Uterus (tissue), 4 donors: ENCODE data around the gene DDX24. TPM values are rescaled to one million over a fixed set of nuclear protein-coding genes. Genes with fewer than 3 reads are reported as not detected.

Experiments
- DNase-seq, 2 donors: peaks; one replicate each; pipeline ENCODE4 v3.0.0-alpha.2; 2019 to 2020
- H3K27ac ChIP-seq, 2 donors: fragments of 200-600 bp; sonication (generic); 1 replicate in 1 of 2; 2 replicates in 1 of 2; pipeline ENCODE4 v1.5.1; 2016 to 2018
- H3K27me3 ChIP-seq, 2 donors: fragments of 200-600 bp; sonication (generic); one replicate each; pipeline ENCODE4 v1.5.1; 2018 to 2019; ENCODE audit warnings: control low read depth in 1 of 2
- H3K36me3 ChIP-seq, 2 donors: fragments of 200-600 bp; sonication (generic); one replicate each; pipeline ENCODE4 v1.5.1; 2019; ENCODE audit warnings: control low read depth in 1 of 2
- H3K4me1 ChIP-seq, 2 donors: fragments of 200-600 bp; sonication (generic); one replicate each; pipeline ENCODE4 v1.5.1; 2018 to 2019; ENCODE audit warnings: control low read depth in 1 of 2
- H3K4me3 ChIP-seq, 2 donors: fragments of 200-600 bp; sonication (generic); 1 replicate in 1 of 2; 2 replicates in 1 of 2; pipeline ENCODE4 v1.5.1; 2018 to 2019; ENCODE audit warnings: mild to moderate bottlenecking in 1 of 2
- H3K9me3 ChIP-seq, 2 donors: fragments of 200-600 bp; sonication (generic); one replicate each; pipeline ENCODE4 v1.5.1; 2019; ENCODE audit warnings: control low read depth in 1 of 2
- CTCF ChIP-seq, 4 experiments: fragments of 200-600 bp in 2 of 4; fragments of 450-650 bp in 2 of 4; sonication (generic) in 2 of 4; IDR thresholded peaks; one replicate each; pipeline ENCODE4 v1.5.1; 2016 to 2019; ENCODE audit warnings: antibody characterized with exemption in 4 of 4, mild to moderate bottlenecking in 2 of 4, moderate library complexity in 1 of 4
- POLR2A ChIP-seq, 2 donors: fragments of 450-650 bp; IDR thresholded peaks; one replicate each; pipeline ENCODE4 v1.6.1; 2016; ENCODE audit warnings: antibody characterized with exemption in 2 of 2, mild to moderate bottlenecking in 1 of 2, moderate library complexity in 1 of 2
- intact Hi-C: fragments of 100-400 bp; cut with DNase I; formaldehyde crosslinking; loops from one replicate; pipeline ENCODE4 v1.15.1; 2023; ENCODE audit warnings: low total_unique reads
- total RNA-seq, 4 donors: library from RNA; depleted of rRNA in 3 of 4; stranded (reverse); fragments of >200 nt in 3 of 4; gene quantifications; one replicate each; pipeline versions ENCODE4 v1.1.0 to v1.2.4, GENCODE V29; 2014 to 2023
- donor health status: DM: yes; HTN: yes; CAD: no.

The DDX24 gene
- total RNA-seq, 4 donors from 2014 or later: 55.6 to 223 (median 116) TPM

- TF ChIP-seq CTCF (IDR thresholded peaks at IDR 0.05) (no peak), POLR2A (IDR thresholded peaks at IDR 0.05) (no peak)
- no peaks in the 10 kb centered on the region for H3K9me3 ChIP-seq
- H3K27me3 ChIP-seq: no peaks in the 10 kb centered on the region
- intact Hi-C loops: no loop called here
- no peak overlapping the region for H3K4me3 ChIP-seq
- no peaks in the 10 kb centered on the region for H3K36me3 ChIP-seq
- H3K27ac ChIP-seq: no peak overlapping the region
- H3K4me1 ChIP-seq: no peaks in the 10 kb centered on the region
- no peak for DNase-seq
These were observed 58.2 kb downstream of the DDX24 start for GRCh38 chr14:94022532-94023411.

DNA sequence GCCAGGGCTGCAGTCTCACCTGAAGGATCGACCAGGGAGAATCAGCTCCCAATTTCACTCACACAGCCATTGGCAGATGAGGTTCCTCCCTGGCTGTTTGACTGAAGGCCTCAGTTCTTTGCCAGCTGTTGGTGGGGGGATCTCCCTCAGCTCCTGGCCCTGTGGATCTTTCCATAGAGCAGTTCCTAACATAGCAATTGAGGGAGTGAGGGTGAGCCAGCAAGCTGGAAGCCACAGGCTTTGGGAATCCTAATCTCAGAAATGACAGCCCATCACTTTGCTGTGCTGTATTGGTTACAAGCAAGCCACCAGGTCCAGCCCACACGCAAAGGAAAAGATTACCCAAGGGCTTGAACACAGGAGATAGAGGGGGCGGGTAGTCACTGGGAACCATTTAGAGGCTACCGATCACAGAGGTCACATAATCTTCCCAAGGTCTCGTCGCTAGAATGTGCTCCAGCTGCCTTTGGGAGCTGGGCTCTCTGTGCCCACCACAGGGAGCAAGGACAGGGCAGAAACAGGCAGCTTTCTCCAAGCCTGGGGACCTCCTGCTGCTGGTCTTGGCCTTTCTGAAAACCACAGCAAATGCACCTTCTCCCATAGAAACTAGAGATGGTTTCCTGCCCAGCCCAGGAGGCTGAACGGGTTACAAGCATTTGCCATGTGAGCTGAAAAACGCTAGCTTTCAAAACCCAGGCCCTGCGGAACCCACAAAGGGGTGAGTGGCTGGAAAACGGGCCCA lies 59.4 kb downstream of the DDX24 start:
- intact Hi-C loops: no loop called here
- no peak for DNase-seq
- Histone ChIP-seq H3K27me3 (no peaks in the 10 kb centered on the region), H3K4me1 (no peaks in the 10 kb centered on the region), H3K27ac (no peak overlapping the region), H3K9me3 (no peaks in the 10 kb centered on the region), H3K4me3 (no peak overlapping the region), H3K36me3 (no peaks in the 10 kb centered on the region)
- TF ChIP-seq CTCF (IDR thresholded peaks at IDR 0.05): no peak
- TF ChIP-seq POLR2A (IDR thresholded peaks at IDR 0.05): no peak

DNA sequence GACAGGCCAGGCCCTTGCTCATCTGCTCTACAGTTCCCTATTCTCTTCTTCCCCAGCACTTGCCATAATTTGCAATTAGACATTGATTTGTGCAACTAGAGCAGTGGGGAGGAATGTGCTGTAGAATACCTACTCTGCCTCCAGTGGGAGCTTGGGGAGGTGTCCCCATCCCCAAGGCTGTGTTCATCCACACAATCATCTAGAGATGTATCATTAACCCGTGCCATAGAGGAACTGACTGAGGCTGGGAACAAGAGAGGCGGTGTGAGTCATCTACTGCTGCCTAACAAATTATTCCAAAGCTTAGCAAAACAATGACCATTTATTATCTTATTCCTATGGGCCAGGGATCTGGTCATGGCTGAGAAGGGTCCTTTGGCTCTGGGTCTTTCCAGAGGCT lies 60.0 kb downstream of the DDX24 start:
- Histone ChIP-seq H3K27me3 (no peaks in the 10 kb centered on the region), H3K9me3 (no peaks in the 10 kb centered on the region), H3K4me3 (no peak overlapping the region), H3K36me3 (no peaks in the 10 kb centered on the region), H3K4me1 (no peaks in the 10 kb centered on the region), H3K27ac (no peak overlapping the region)
- TF ChIP-seq CTCF (IDR thresholded peaks at IDR 0.05) (no peak), POLR2A (IDR thresholded peaks at IDR 0.05) (no peak)
- intact Hi-C loops: no loop called here
- DNase-seq: no peak

DNA sequence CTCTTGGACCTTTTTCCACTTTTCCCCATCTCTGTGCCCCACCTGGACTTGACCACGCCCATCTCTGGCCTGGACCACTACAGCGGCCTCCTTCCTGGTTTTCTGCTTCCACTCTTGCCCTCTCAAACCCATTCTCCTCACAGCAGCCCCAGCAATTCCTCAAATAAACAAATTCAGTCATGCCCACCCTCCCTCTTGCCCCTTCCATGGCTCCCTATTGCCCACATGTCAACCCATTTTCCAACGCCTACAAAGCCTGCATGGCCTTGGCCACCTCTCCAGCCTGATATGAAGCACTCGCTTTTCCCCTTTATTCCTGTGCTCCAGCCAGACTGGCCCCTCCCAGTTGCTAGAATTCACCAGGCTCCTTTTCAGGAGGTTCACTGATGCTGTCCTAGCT lies 60.7 kb downstream of the DDX24 start:
- no peak for TF ChIP-seq CTCF (IDR thresholded peaks at IDR 0.05)
- no peak for TF ChIP-seq POLR2A (IDR thresholded peaks at IDR 0.05)
- DNase-seq: no peak
- H3K36me3 ChIP-seq: no peaks in the 10 kb centered on the region
- no peaks in the 10 kb centered on the region for H3K4me1 ChIP-seq
- no peaks in the 10 kb centered on the region for H3K9me3 ChIP-seq
- no peaks in the 10 kb centered on the region for H3K27me3 ChIP-seq
- no peak overlapping the region for H3K27ac ChIP-seq
- no peak overlapping the region for H3K4me3 ChIP-seq
- intact Hi-C loops: no loop called here

GRCh38 chr14:94019329-94019728 lies 61.7 kb downstream of the DDX24 start:
- Histone ChIP-seq H3K36me3 (no peaks in the 10 kb centered on the region), H3K27me3 (no peaks in the 10 kb centered on the region), H3K27ac (no peak overlapping the region), H3K4me3 (no peak overlapping the region), H3K4me1 (no peaks in the 10 kb centered on the region), H3K9me3 (no peaks in the 10 kb centered on the region)
- TF ChIP-seq CTCF (IDR thresholded peaks at IDR 0.05) (no peak), POLR2A (IDR thresholded peaks at IDR 0.05) (no peak)
- intact Hi-C loops: no loop called here
- DNase-seq: no peak
